Mesenchymal stem cell (in vitro differentiated cells and primary cell): ENCODE data around the gene BCL6B.

Experiments
- DNase-seq: peaks from one replicate; pipeline ENCODE4 v3.0.0-alpha.2; 2013
- H2AFZ ChIP-seq: one replicate; pipeline ENCODE4 v1.6.1; 2013; ENCODE audit warnings: low read depth, mild to moderate bottlenecking, control low read depth, inconsistent platforms, low read length, moderate library complexity
- H2AK5ac ChIP-seq: 2 replicates; pipeline ENCODE4 v1.6.1; 2013; ENCODE audit warnings: low read length, moderate library complexity, mild to moderate bottlenecking, inconsistent platforms; ENCODE audit not compliant: severe bottlenecking
- H2BK120ac ChIP-seq: one replicate; pipeline ENCODE4 v1.6.1; 2013; ENCODE audit warnings: low read depth, mild to moderate bottlenecking, inconsistent platforms, low read length, moderate library complexity
- H2BK12ac ChIP-seq, 2 experiments: one replicate each; pipeline ENCODE4 v1.6.1; 2013; ENCODE audit warnings: inconsistent platforms in 2 of 2, low read length in 2 of 2, mild to moderate bottlenecking in 2 of 2, moderate library complexity in 2 of 2, control low read depth in 1 of 2
- H2BK15ac ChIP-seq: one replicate; pipeline ENCODE4 v1.6.1; 2013; ENCODE audit warnings: mild to moderate bottlenecking, low read depth, inconsistent platforms; ENCODE audit not compliant: poor library complexity, severe bottlenecking
- H2BK5ac ChIP-seq: 2 replicates; pipeline ENCODE4 v1.6.1; 2013; ENCODE audit warnings: low read depth, mild to moderate bottlenecking, low read length, control low read depth, inconsistent platforms; ENCODE audit not compliant: poor library complexity, severe bottlenecking
- H3K14ac ChIP-seq, 2 experiments: one replicate each; pipeline ENCODE4 v1.6.1; 2013; ENCODE audit warnings: inconsistent platforms in 2 of 2, low read length in 2 of 2, control low read depth in 1 of 2, mild to moderate bottlenecking in 1 of 2, moderate library complexity in 1 of 2
- H3K18ac ChIP-seq, 2 experiments: one replicate each; pipeline ENCODE4 v1.6.1; 2013; ENCODE audit warnings: inconsistent platforms in 2 of 2, low read length in 2 of 2, control low read depth in 1 of 2, low read depth in 1 of 2, mild to moderate bottlenecking in 1 of 2
- H3K23ac ChIP-seq, 2 experiments: one replicate each; pipeline ENCODE4 v1.6.1; 2013; ENCODE audit warnings: inconsistent platforms in 2 of 2, low read length in 2 of 2, mild to moderate bottlenecking in 2 of 2, moderate library complexity in 2 of 2, control low read depth in 1 of 2
- H3K27ac ChIP-seq: 2 replicates; pipeline ENCODE4 v1.5.1; 2013; ENCODE audit warnings: mild to moderate bottlenecking, moderate library complexity, low read length, control low read depth, inconsistent platforms; ENCODE audit not compliant: poor library complexity, severe bottlenecking
- H3K27me3 ChIP-seq, 2 experiments: 2 replicates each; pipeline versions ENCODE4 v1.6.1 to v1.7.0; 2013; ENCODE audit warnings: low read length in 2 of 2, mild to moderate bottlenecking in 2 of 2, moderate library complexity in 2 of 2, control low read depth in 1 of 2, inconsistent platforms in 1 of 2; ENCODE audit not compliant: control insufficient read depth in 1 of 2, insufficient read depth in 1 of 2
- H3K36me3 ChIP-seq, 2 experiments: 2 replicates each; pipeline versions ENCODE4 v1.6.1 to v1.7.0; 2013; ENCODE audit warnings: low read length in 2 of 2, control low read depth in 1 of 2, inconsistent platforms in 1 of 2, low read depth in 1 of 2, mild to moderate bottlenecking in 1 of 2; ENCODE audit not compliant: insufficient read depth in 2 of 2, control insufficient read depth in 1 of 2
- H3K4ac ChIP-seq, 2 experiments: one replicate each; pipeline ENCODE4 v1.6.1; 2013; ENCODE audit warnings: inconsistent platforms in 2 of 2, low read length in 2 of 2, mild to moderate bottlenecking in 2 of 2, moderate library complexity in 2 of 2, control low read depth in 1 of 2, low read depth in 1 of 2
- H3K4me1 ChIP-seq: 2 replicates; pipeline ENCODE4 v1.6.1; 2013; ENCODE audit warnings: low read depth, low read length, control low read depth; ENCODE audit not compliant: control insufficient read depth, insufficient read depth
- H3K4me2 ChIP-seq: 2 replicates; pipeline ENCODE4 v1.6.1; 2013; ENCODE audit warnings: low read length, mild to moderate bottlenecking, inconsistent platforms; ENCODE audit not compliant: poor library complexity, severe bottlenecking
- H3K4me3 ChIP-seq, 2 experiments: 2 replicates each; pipeline versions ENCODE4 v1.5.1 to v1.7.0; 2013; ENCODE audit warnings: low read length in 2 of 2, mild to moderate bottlenecking in 2 of 2, control low read depth in 1 of 2, low read depth in 1 of 2; ENCODE audit not compliant: insufficient read depth in 1 of 2
- H3K79me1 ChIP-seq: replicated peaks from 2 replicates; pipeline ENCODE4 v1.6.1; 2013; ENCODE audit warnings: mild to moderate bottlenecking, control low read depth, low read length, inconsistent platforms; ENCODE audit not compliant: poor library complexity, severe bottlenecking
- H3K9ac ChIP-seq: 2 replicates; pipeline ENCODE4 v1.7.0; 2013; ENCODE audit warnings: mild to moderate bottlenecking, low read length, moderate library complexity
- H3K9me3 ChIP-seq: 2 replicates; pipeline ENCODE4 v1.7.0; 2013; ENCODE audit warnings: mild to moderate bottlenecking, low read length; ENCODE audit not compliant: control insufficient read depth
- H4K8ac ChIP-seq: one replicate; pipeline ENCODE4 v1.6.1; 2013; ENCODE audit warnings: inconsistent platforms, mild to moderate bottlenecking, low read length, moderate library complexity
- H4K91ac ChIP-seq: one replicate; pipeline ENCODE4 v1.6.1; 2013; ENCODE audit warnings: mild to moderate bottlenecking, low read length, inconsistent platforms
- WGBS: methylation state at CpG from one replicate; pipeline ENCODE4 v1.1.7; 2013; ENCODE audit warnings: mixed read lengths; 5-methylcytosine and 5-hydroxymethylcytosine counted together

BCL6B gene

DNA sequence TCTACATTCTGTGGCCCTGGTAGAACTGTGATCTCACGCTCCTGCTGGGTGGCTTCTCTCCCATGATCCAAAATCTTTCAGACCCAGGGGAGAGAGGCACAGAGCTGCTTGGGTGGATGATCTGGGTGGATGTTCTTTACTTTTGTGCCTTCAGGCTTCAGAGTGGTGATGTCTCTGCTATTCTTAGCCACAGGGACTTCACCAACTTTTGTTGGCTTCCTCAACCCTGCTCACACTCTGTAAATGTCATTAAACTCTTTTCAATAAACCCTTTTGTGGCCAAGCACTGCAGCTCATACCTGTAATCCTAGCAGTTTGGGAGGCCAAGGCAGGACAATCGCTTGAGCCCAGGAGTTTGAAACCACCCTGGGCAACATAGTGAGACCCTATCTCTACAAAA, 49.6 kb downstream of the BCL6B start:
- Histone ChIP-seq H3K9me3 (peaks cover 20% of the 10 kb centered on the region), H4K91ac (no peak overlapping the region), H3K27ac (no peak overlapping the region), H3K79me1 (no peaks in the 10 kb centered on the region), H3K4ac (no peak overlapping the region), H3K18ac (no peak overlapping the region), H3K9ac (no peak overlapping the region), H3K36me3 (no peaks in the 10 kb centered on the region), H3K4me2 (no peak overlapping the region), H3K14ac (no peak overlapping the region), H2BK12ac (no peak overlapping the region), H2AFZ (no peak overlapping the region), H4K8ac (no peak overlapping the region), H3K4me3 (no peak overlapping the region), H2BK15ac (no peak overlapping the region), H3K23ac (no peak overlapping the region), H3K4me1 (no peaks in the 10 kb centered on the region), H3K27me3 (peaks cover 18 to 30% of the 10 kb centered on the region in 2 experiments), H2BK5ac (no peak overlapping the region), H2AK5ac (no peak overlapping the region), H2BK120ac (no peak overlapping the region)
- WGBS = 80% methylated on average over 2 of the region's 2 CpGs
- DNase-seq = no peak

DNA sequence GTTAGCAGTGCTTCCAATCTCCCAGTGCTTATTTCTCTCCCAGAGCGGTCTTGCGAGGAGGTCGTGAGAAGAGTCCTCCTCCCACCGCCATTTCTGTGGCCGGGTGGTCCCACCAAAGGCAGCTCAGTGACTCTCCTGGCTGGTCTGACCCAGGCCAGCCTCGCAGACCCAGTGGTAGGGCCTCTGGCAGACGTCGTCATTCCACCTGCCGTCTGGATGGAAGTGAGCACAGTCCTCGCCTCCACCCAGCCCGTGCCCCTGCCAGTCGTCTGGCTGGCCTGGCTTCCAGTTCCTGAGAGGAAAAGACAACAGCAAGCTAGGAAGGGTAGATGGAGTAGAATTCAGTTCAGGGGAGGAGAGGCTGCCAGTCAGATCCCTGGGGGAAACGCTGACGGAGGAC, 52.1 kb downstream of the BCL6B start:
- WGBS = 86% methylated on average over 14 of the region's 14 CpGs

GRCh38 chr17:7077911-7078546, 55.2 kb downstream of the BCL6B start:
- H2BK15ac ChIP-seq = no peak overlapping the region
- H2BK120ac ChIP-seq = no peak overlapping the region
- no peak overlapping the region for H2BK12ac ChIP-seq
- no peaks in the 10 kb centered on the region for H3K36me3 ChIP-seq
- no peak overlapping the region for H3K27ac ChIP-seq
- H3K9me3 ChIP-seq = no peaks in the 10 kb centered on the region
- no peak overlapping the region for H3K23ac ChIP-seq
- H3K14ac ChIP-seq = no peak overlapping the region
- no peak overlapping the region for H3K4me3 ChIP-seq
- H3K18ac ChIP-seq = no peak overlapping the region
- H3K9ac ChIP-seq = no peak overlapping the region
- no peaks in the 10 kb centered on the region for H3K4me1 ChIP-seq
- H4K91ac ChIP-seq = no peak overlapping the region
- H3K79me1 ChIP-seq = no peaks in the 10 kb centered on the region
- peaks cover 4 to 43% of the 10 kb centered on the region in 2 experiments for H3K27me3 ChIP-seq
- no peak for DNase-seq
- WGBS = 75% methylated on average over 7 of the region's 7 CpGs
- H2AK5ac ChIP-seq = no peak overlapping the region
- H2BK5ac ChIP-seq = no peak overlapping the region
- no peak overlapping the region for H2AFZ ChIP-seq
- no peak overlapping the region for H3K4ac ChIP-seq
- H4K8ac ChIP-seq = no peak overlapping the region
- H3K4me2 ChIP-seq = no peak overlapping the region

More for the DNA sequence above, 52.1 kb downstream of the BCL6B start:
- H3K14ac ChIP-seq = no peak overlapping the region
- no peak overlapping the region for H3K4me2 ChIP-seq
- no peak overlapping the region for H2BK12ac ChIP-seq
- no peak for DNase-seq
- H2BK120ac ChIP-seq = no peak overlapping the region
- H3K4me3 ChIP-seq = no peak overlapping the region
- no peaks in the 10 kb centered on the region for H3K79me1 ChIP-seq
- no peaks in the 10 kb centered on the region for H3K4me1 ChIP-seq
- no peak overlapping the region for H3K27ac ChIP-seq
- H3K4ac ChIP-seq = no peak overlapping the region
- no peak overlapping the region for H3K9ac ChIP-seq
- peaks cover 18 to 44% of the 10 kb centered on the region in 2 experiments for H3K27me3 ChIP-seq
- no peak overlapping the region for H3K23ac ChIP-seq
- no peaks in the 10 kb centered on the region for H3K9me3 ChIP-seq
- no peak overlapping the region for H2BK5ac ChIP-seq
- H3K18ac ChIP-seq = no peak overlapping the region
- no peak overlapping the region for H4K91ac ChIP-seq
- H2BK15ac ChIP-seq = no peak overlapping the region
- no peaks in the 10 kb centered on the region for H3K36me3 ChIP-seq
- H2AK5ac ChIP-seq = no peak overlapping the region
- H2AFZ ChIP-seq = no peak overlapping the region
- no peak overlapping the region for H4K8ac ChIP-seq

DNA sequence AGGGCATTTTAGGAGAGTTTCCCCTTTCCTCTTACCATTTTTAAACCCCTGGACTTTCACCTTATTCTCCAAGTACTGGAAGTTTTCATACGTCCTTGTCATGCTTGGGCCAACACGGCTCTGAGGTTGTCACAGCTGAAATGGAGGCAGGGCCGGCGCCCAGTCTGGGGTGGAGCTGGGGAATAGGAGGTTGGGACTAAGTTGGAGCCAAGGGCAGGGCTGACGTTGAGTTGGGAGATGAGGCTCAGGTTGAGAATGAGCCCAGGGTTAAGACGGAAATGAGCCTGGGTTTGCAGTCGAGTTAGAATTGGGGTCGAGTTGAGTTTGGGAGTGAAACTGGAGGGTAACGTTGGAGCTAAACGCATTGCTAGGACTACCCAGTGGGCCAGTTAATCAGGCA, 55.9 kb downstream of the BCL6B start:
- H2BK12ac ChIP-seq = no peak overlapping the region
- no peak overlapping the region for H3K9ac ChIP-seq
- H3K4me1 ChIP-seq = no peaks in the 10 kb centered on the region
- no peak overlapping the region for H2BK5ac ChIP-seq
- no peak for DNase-seq
- no peak overlapping the region for H3K4me3 ChIP-seq
- H3K14ac ChIP-seq = no peak overlapping the region
- peaks cover 4 to 39% of the 10 kb centered on the region in 2 experiments for H3K27me3 ChIP-seq
- H3K9me3 ChIP-seq = no peaks in the 10 kb centered on the region
- no peak overlapping the region for H2BK120ac ChIP-seq
- no peak overlapping the region for H4K8ac ChIP-seq
- H2AFZ ChIP-seq = no peak overlapping the region
- H4K91ac ChIP-seq = no peak overlapping the region
- H3K23ac ChIP-seq = no peak overlapping the region
- H3K36me3 ChIP-seq = no peaks in the 10 kb centered on the region
- no peaks in the 10 kb centered on the region for H3K79me1 ChIP-seq
- no peak overlapping the region for H3K18ac ChIP-seq
- no peak overlapping the region for H2BK15ac ChIP-seq
- no peak overlapping the region for H3K4ac ChIP-seq
- no peak overlapping the region for H3K4me2 ChIP-seq
- no peak overlapping the region for H2AK5ac ChIP-seq
- no peak overlapping the region for H3K27ac ChIP-seq
- 91% methylated on average over 10 of the region's 10 CpGs for WGBS
